COLO668 (cell line): Measurements from ENCODE around the gene MEGF10.

Source experiments
- DNase-seq: peaks from one replicate; lab custom pipeline; 2025; ENCODE audit not compliant: unreplicated experiment; lab: John Stamatoyannopoulos, UW

MEGF10 gene

GRCh38 chr5:127367029-127367428 is 76.4 kb downstream of the MEGF10 start:
- DNase-seq: no peak

DNA sequence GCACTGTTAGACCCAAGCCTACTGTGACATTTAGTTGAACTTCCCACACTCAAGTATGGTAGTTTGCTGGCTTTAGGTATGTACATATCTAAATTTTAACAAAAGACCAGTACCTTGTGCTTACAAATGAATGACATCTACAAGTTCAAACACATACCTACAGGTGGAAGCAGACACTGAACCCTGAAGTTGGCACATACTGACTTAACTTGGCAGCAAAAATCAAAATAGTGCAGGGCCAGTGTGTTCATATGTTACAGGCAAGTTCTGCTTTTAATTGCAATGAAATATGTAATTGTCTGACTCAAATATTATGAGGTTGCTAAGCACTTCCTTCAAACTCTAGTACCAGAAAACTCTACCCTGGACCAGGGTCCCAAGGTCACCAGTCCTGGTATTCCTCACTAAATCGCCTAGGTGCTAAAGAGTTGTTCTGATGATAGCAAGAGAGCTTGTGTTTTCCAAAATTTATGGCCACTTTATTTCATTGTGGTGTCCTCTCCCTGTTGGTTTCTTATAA is 77.4 kb downstream of the MEGF10 start:
- DNase-seq: no peak

GRCh38 chr5:127369796-127370195 is 79.2 kb downstream of the MEGF10 start:
- DNase-seq: no peak

GRCh38 chr5:127370631-127371030 is 80.0 kb downstream of the MEGF10 start:
- no peak for DNase-seq

DNA sequence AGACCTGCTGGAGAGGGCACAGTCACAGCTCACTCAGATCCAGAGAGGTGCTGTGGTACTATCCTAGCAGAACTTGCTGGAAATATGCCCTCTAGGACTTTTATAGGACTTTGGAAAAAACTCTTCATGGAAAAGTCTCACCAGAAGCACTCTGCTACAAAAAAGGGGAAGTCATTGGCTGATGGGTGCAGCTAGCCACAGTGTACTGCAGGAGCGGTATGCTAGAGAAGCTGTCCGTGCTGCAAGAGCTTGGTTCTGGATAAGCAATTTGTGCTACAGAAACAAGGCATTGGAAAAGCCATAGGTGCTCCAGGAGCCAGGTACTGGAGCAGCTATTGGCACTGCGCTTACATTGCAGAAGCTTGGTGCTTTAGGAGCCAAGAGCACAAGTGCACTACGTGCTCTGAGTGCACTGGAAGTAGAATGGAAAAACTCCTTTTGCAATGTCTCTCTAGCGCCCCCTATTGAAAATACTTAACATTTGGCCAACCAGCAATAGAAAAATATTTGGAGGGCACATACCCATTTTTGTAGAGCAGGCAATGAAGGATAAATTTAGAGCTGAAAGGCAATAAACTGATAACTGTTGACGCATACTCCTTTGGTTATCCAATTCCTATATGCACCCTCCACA is 83.4 kb downstream of the MEGF10 start:
- no peak for DNase-seq

- no peak for DNase-seq
These were observed 84.5 kb downstream of the MEGF10 start for GRCh38 chr5:127375124-127375523.

- no peak for DNase-seq
These were observed 85.0 kb downstream of the MEGF10 start for GRCh38 chr5:127375544-127376091.

GRCh38 chr5:127377651-127378050 is 87.1 kb downstream of the MEGF10 start:
- no peak for DNase-seq

GRCh38 chr5:127385936-127386335 is 95.3 kb downstream of the MEGF10 start:
- no peak for DNase-seq

DNA sequence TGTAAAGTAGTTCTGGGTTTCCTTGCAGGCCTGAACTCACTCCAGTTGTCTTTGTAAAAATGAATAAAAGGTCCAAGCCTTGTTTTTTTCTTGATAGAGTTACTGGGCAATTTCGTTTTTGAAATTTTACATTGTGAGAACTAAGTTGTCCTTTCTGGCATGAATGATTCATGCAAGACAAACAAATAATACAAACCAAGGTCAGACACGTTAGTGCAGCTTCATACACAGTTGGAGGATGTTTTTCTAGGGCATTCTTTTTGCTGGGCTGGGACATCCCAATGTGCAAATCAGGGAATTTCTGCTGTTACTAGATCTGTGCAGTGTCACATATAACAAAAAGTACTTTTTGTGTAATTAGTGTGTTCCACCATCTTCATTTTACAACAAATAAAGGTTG is 96.0 kb downstream of the MEGF10 start:
- DNase-seq: no peak

DNA sequence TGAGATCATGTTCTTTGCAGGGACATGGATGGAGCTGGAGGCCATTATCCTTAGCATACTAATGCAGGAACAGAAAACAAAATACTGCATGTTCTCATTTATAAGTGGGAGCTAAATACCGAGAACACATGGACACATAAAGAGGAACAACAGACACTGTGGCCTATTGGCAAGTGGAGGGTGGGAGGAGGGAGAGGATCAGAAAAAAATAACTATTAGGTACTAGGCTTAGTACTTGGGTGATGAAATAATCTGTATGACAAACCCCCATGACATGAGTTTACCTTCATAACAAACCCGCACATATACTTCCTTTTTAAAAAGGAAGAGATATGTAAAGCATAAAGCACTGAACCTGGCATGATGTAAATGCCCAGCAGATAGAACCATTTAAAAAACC is 99.0 kb downstream of the MEGF10 start:
- no peak for DNase-seq

GRCh38 chr5:127392762-127393161 is 102.2 kb downstream of the MEGF10 start:
- DNase-seq: no peak

DNA sequence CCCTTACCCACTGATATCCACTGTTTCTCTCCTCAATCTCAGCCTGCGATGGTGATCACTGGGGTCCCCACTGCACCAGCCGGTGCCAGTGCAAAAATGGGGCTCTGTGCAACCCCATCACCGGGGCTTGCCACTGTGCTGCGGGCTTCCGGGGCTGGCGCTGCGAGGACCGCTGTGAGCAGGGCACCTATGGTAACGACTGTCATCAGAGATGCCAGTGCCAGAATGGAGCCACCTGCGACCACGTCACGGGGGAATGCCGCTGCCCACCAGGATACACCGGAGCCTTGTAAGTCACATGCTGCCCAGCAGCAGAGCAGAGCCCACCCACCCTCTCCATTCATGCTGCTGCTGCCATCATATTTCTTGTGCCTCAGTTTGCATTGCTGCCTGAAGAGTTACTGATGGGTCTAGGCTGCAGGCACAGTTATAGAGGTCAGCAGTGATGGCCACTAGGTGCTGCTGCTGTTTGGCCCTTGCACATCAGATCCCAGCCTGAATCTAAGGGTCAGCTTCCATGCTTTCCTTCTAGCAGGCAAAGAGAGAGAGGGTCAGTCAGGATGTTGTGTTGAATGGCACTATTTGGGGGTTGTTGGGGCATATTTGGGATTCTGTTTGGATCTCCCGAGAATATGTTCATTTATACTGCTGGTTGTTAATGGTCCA is 106.0 kb downstream of the MEGF10 start:
- no peak for DNase-seq

DNA sequence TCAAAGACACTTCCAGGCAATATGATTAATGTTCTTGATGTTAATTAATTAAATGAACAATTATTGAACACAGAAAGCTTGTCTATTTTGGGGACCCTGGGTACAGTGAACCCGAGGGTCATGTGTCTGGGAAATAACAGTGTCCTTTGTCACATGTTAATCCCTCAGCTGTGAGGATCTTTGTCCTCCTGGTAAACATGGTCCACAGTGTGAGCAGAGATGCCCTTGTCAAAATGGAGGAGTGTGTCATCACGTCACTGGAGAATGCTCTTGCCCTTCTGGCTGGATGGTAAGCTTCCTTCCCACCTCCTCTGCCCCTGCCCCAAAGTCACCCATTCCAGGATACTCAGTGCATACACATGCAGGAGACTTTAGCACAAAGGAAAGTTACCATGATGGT is 107.9 kb downstream of the MEGF10 start:
- no peak for DNase-seq

DNA sequence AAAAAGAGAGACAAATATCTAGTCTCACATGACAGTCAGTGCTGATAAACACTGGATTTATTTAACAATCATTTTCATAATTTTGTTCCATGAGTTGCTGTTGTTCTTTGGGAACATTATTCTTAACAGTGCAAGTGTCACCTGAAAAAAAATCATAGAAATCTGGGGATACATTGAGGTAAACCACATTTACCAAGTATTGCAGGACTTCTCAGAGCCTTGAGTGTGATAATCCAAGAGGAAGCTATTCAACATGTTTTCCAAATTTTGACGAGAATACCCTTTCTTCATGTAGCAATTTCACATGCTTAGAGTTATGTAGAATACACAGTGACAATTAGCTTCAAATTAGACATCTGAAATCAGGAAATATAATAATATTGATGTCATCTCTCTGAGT is 108.5 kb downstream of the MEGF10 start:
- DNase-seq: no peak

GRCh38 chr5:127400539-127400938 is 109.9 kb downstream of the MEGF10 start:
- DNase-seq: no peak

- DNase-seq: no peak
These were observed 110.5 kb downstream of the MEGF10 start for GRCh38 chr5:127400946-127401670.

DNA sequence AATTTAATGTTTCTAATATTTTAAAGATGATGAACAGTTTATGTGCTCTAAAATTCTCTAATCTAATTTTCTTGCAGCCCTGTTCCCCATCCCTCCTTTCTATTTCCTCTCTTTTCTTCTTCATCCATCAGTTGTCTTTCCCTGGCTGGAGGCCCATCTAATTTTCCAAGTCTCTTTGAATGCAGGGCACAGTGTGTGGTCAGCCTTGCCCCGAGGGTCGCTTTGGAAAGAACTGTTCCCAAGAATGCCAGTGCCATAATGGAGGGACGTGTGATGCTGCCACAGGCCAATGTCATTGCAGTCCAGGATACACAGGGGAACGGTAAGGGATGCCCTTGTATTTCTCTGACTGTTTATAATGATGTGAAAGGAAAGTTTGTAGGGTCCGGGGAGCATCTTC is 111.8 kb downstream of the MEGF10 start:
- no peak for DNase-seq

DNA sequence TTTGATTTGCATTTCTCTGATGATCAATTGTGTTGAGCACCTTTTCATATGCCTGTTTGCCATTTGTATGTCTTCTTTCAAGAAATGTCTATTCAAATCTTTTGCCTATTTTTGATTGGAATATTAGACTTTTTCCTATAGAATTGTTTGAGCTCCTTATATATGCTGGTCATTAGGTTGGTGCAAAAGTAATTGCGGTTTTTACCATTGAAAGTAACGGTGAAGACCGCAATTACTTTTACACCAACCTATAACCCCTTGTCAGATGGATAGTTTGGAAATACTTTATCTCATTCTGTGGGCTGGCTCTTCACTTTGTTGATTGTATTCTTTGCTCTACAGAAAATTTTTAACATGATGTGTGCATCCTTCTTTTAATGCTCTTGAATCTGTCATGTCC is 113.6 kb downstream of the MEGF10 start:
- DNase-seq: no peak

- DNase-seq: no peak
These were observed 115.9 kb downstream of the MEGF10 start for GRCh38 chr5:127406326-127407121.
